GM12864 (cell line): ENCODE measurements around the gene PELI3.
"Not testable (repeated sequence)": the region's sequence is repeated elsewhere in the genome, so short reads cannot be mapped to it uniquely, and the experiment has no call there.

Experiments
- DNase-seq: peaks from one replicate; pipeline ENCODE4 v3.0.0-alpha.2; 2011; ENCODE audit warnings: low read depth
- H3K4me3 ChIP-seq: 2 replicates; pipeline ENCODE4 v1.5.1; 2011; ENCODE audit warnings: mild to moderate bottlenecking, low read depth, low read length, control low read depth
- CTCF ChIP-seq: IDR thresholded peaks from 2 replicates; pipeline ENCODE4 v1.5.1; 2011; ENCODE audit warnings: low read depth, mild to moderate bottlenecking, moderate library complexity, low read length, control low read depth, inconsistent platforms; ENCODE audit errors: missing control alignments

PELI3 gene

GRCh38 chr11:66454247-66454646, 12.5 kb upstream of the PELI3 start:
- no peak for DNase-seq
- TF ChIP-seq CTCF, result no peak
- no peak overlapping the region for H3K4me3 ChIP-seq

- no peak for DNase-seq
- TF ChIP-seq CTCF, result no peak
- no peak overlapping the region for H3K4me3 ChIP-seq
Observed at GRCh38 chr11:66454828-66455227, 11.9 kb upstream of the PELI3 start.

GRCh38 chr11:66457826-66458225, 8.9 kb upstream of the PELI3 start:
- DNase-seq, result no peak
- no peak for TF ChIP-seq CTCF
- no peak overlapping the region for H3K4me3 ChIP-seq

- no peak for TF ChIP-seq CTCF
- H3K4me3 ChIP-seq, result no peak overlapping the region
- no peak for DNase-seq
Observed at GRCh38 chr11:66459138-66459778, 7.4 kb upstream of the PELI3 start.

GRCh38 chr11:66462010-66462409, 4.7 kb upstream of the PELI3 start:
- no peak for DNase-seq
- no peak overlapping the region for H3K4me3 ChIP-seq
- no peak for TF ChIP-seq CTCF

GRCh38 chr11:66462911-66463310, 3.8 kb upstream of the PELI3 start:
- TF ChIP-seq CTCF, result no peak
- DNase-seq, result no peak
- no peak overlapping the region for H3K4me3 ChIP-seq

GRCh38 chr11:66464116-66464515, 2.6 kb upstream of the PELI3 start:
- DNase-seq, H3K4me3 ChIP-seq: not testable (repeated sequence)
